Suprapubic skin (tissue), 4 donors: Measurements from ENCODE around the gene RFPL3.

Experiments used
- CTCF ChIP-seq, 2 donors: fragments of 200-600 bp in 1 of 2; fragments of 450-650 bp in 1 of 2; sonication (generic) in 1 of 2; IDR thresholded peaks; one replicate each; pipeline ENCODE4 v1.5.1; 2016 to 2019; ENCODE audit warnings: antibody characterized with exemption in 2 of 2, mild to moderate bottlenecking in 1 of 2, moderate library complexity in 1 of 2
- EP300 ChIP-seq: sonication (generic); formaldehyde crosslinking; IDR thresholded peaks from one replicate; pipeline ENCODE4 v1.6.1; 2017; ENCODE audit warnings: antibody characterized with exemption
- POLR2A ChIP-seq, 2 donors: fragments of 450-650 bp; IDR thresholded peaks; one replicate each; pipeline ENCODE4 v1.6.1; 2017; ENCODE audit warnings: antibody characterized with exemption in 2 of 2, mild to moderate bottlenecking in 2 of 2, moderate library complexity in 2 of 2
- POLR2AphosphoS5 ChIP-seq, 3 donors: sonication (generic); formaldehyde crosslinking; IDR thresholded peaks; one replicate each; pipeline ENCODE4 v1.6.1; 2017; ENCODE audit warnings: antibody characterized with exemption in 3 of 3

DNA sequence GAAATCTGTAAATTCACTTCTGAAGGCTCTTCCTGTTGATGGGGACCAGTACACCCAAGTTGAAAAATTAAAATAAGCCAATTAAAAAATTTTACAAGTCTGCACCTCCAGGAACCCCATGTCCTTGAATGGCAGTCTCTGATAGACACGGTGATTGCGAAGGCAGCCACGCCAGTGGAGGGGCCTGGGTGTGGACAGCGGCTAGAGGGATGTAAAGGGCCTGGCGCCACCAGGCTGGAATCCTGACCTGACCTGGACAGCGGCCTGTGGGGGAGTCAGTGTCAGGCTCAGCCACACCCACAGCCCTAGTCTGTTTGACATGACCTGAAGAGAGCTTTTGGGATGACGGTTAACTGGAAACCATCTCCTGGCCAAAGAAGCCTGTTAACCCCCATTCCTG, 49.5 kb upstream of the RFPL3 start:
- TF ChIP-seq POLR2A (IDR thresholded peaks at IDR 0.05) (no peak), CTCF (IDR thresholded peaks at IDR 0.05) (no peak), EP300 (no peak), POLR2AphosphoS5 (IDR thresholded peaks at IDR 0.05) (no peak)
